Heart left ventricle (tissue), 16 donors: ENCODE results near the gene PROK2. TPM values are rescaled to one million over a fixed set of nuclear protein-coding genes. Genes with fewer than 3 reads are reported as not detected.

Experiments
- ATAC-seq, 4 donors: fragments of 200-7000 bp; cut with Tn5 transposase; one replicate each; pipeline ENCODE4 v1.9.1; 2020 to 2022; ENCODE audit warnings: moderate library complexity in 4 of 4, mild to moderate bottlenecking in 3 of 4, moderate number of reproducible peaks in 1 of 4
- DNase-seq, 5 donors: peaks; one replicate each; pipeline ENCODE4 v3.0.0-alpha.2; 2020
- H3K27ac ChIP-seq, 12 donors: fragments of 200-600 bp; sonication (generic) in 4 of 12; one replicate each; pipeline versions ENCODE4 v1.5.0 to v1.8.0; 2016 to 2022; ENCODE audit warnings: mild to moderate bottlenecking in 2 of 12
- H3K27me3 ChIP-seq, 9 donors: fragments of 200-600 bp; sonication (generic) in 2 of 9; one replicate each; pipeline versions ENCODE4 v1.5.1 to v1.8.0; 2016 to 2022; ENCODE audit warnings: mild to moderate bottlenecking in 3 of 9
- H3K36me3 ChIP-seq, 9 donors: fragments of 200-600 bp; sonication (generic) in 2 of 9; one replicate each; pipeline versions ENCODE4 v1.5.0 to v1.8.0; 2018 to 2022; ENCODE audit warnings: mild to moderate bottlenecking in 2 of 9
- H3K4me1 ChIP-seq, 12 donors: fragments of 200-600 bp; sonication (generic) in 4 of 12; one replicate each; pipeline versions ENCODE4 v1.5.0 to v1.8.0; 2016 to 2022; ENCODE audit warnings: mild to moderate bottlenecking in 3 of 12
- H3K4me3 ChIP-seq, 12 donors: fragments of 200-600 bp; sonication (generic) in 4 of 12; one replicate each; pipeline versions ENCODE4 v1.5.0 to v1.8.0; 2017 to 2022; ENCODE audit warnings: mild to moderate bottlenecking in 9 of 12, moderate library complexity in 4 of 12
- H3K9me3 ChIP-seq, 12 donors: fragments of 200-600 bp; sonication (generic) in 4 of 12; one replicate each; pipeline versions ENCODE4 v1.5.0 to v1.8.0; 2016 to 2022; ENCODE audit warnings: mild to moderate bottlenecking in 1 of 12
- CTCF ChIP-seq, 12 donors: fragments of 200-600 bp; sonication (generic) in 4 of 12; IDR thresholded peaks; one replicate each; pipeline versions ENCODE4 v1.5.0 to v1.8.0; 2018 to 2022; ENCODE audit warnings: antibody characterized with exemption in 12 of 12, mild to moderate bottlenecking in 5 of 12
- POLR2A ChIP-seq, 2 donors: fragments of 450-650 bp; IDR thresholded peaks; one replicate each; pipeline ENCODE4 v1.6.1; 2017; ENCODE audit warnings: antibody characterized with exemption in 2 of 2, mild to moderate bottlenecking in 2 of 2, moderate library complexity in 2 of 2
- WGBS, 4 donors: extraction: QIAGEN DNeasy Blood & Tissue Kit in 2 of 4; methylation state at CpG; one replicate each; pipeline versions ENCODE4 v1.1.5 to v1.1.7; 2013 to 2018; 5-methylcytosine and 5-hydroxymethylcytosine counted together
- intact Hi-C, 10 donors: fragments of 100-400 bp; cut with DNase I; formaldehyde crosslinking; loops; one replicate each; pipeline versions ENCODE4 v1.11.1 to v1.14.2; 2022
- polyA plus RNA-seq, 2 donors: library from polyadenylated mRNA; stranded (reverse); fragments of 200-250 nt; gene quantifications; one replicate each; pipeline ENCODE4 v1.2.3, GENCODE V29; 2013
- total RNA-seq, 9 donors: library from RNA; depleted of rRNA in 2 of 9; stranded (reverse); fragments of >200 nt in 2 of 9; fragmentation: NEBNext Ultra II Directional in 3 of 9; extraction: Animal tissue kit (Norgen Biotek cat#: 25700) in 3 of 9; gene quantifications; one replicate each; pipeline versions ENCODE4 v1.1.0 to v1.2.4, GENCODE V29; 2016 to 2023
- donor health status: ischemic (EF 13 %, LVEDD 7.1; RV severe dilation, severe dysfunction).
- donor health status: healthy with polysubstance abuse.
- donor health status: DM: no; HTN: yes; CAD: no.
- donor health status: DM: no; HTN: no; CAD: no.
- donor health status: ischemic (EF 25% LVEDD 6.9; RV normal size, moderate dysfunction).
- donor health status: ischemic (EF 25% LVEDD 5.7; RV mildly dilated, moderate dysfunction).
- donor health status: healthy.
- donor health status: DM: yes; HTN: yes; CAD: no.
- donor health status: ischemic (EF 35%, LVEDD 5.7; RV mildly dilated, moderate dysfunction).
- donor health status: nonischemic (EF 11% LVEDD 7.7; RV severe dilation, severe dysfunction).
- donor health status: DM: yes; HTN: yes; CAD: no.
- donor health status: PGD.
- donor health status: ischemic (EF 29% LVEDD 5.4; RV normal size, mild dysfunction).
- donor health status: nonischemic (EF 23%, LVEDD 6.1; RV moderate dilation, normal function).

The PROK2 gene
- total and polyA plus RNA-seq, 11 donors: 0.17 to 0.49 (median 0.25) TPM; not detected in 4

GRCh38 chr3:71758091-71758490, 26.9 kb downstream of the PROK2 start:
- no peaks in the 10 kb centered on the region for H3K9me3 ChIP-seq
- peaks cover 0 to 14% (median 0%) of the 10 kb centered on the region in 12 donors for H3K4me1 ChIP-seq
- DNase-seq (no peak), ATAC-seq (no peak)
- TF ChIP-seq CTCF (IDR thresholded peaks at IDR 0.05) (no peak), POLR2A (IDR thresholded peaks at IDR 0.05) (no peak)
- H3K27me3 ChIP-seq: peaks cover 0 to 44% (median 8%) of the 10 kb centered on the region in 9 donors
- no peak overlapping the region for H3K27ac ChIP-seq
- 83 to 97% (median 84%) methylated on average over 2 of the region's 2 CpGs for WGBS, 4 donors
- no peaks in the 10 kb centered on the region for H3K36me3 ChIP-seq
- intact Hi-C loops: no loop called here
- H3K4me3 ChIP-seq: no peak overlapping the region

- Histone ChIP-seq H3K36me3 (no peaks in the 10 kb centered on the region), H3K27me3 (peaks cover 0 to 35% (median 15%) of the 10 kb centered on the region in 9 donors), H3K4me3 (peak overlapping the region in 9 of 12 donors; percentile 41 to 67 (median 56)), H3K9me3 (no peaks in the 10 kb centered on the region), H3K27ac (no peak overlapping the region), H3K4me1 (peaks cover 0 to 17% (median 0%) of the 10 kb centered on the region in 12 donors)
- 12 to 38% (median 24%) methylated on average over 7 to 65 of the region's 65 CpGs for WGBS, 4 donors
- ATAC-seq (peak in 1 of 4 donors; percentile 35), DNase-seq (no peak)
- no peak for TF ChIP-seq POLR2A (IDR thresholded peaks at IDR 0.05)
- TF ChIP-seq CTCF (IDR thresholded peaks at IDR 0.05): no peak
- intact Hi-C loops: no loop called here
These were observed 30.2 kb downstream of the PROK2 start for GRCh38 chr3:71754610-71755253.

- Histone ChIP-seq H3K36me3 (no peaks in the 10 kb centered on the region), H3K27ac (no peak within 1 kb of the TSS), H3K27me3 (peaks cover 0 to 35% (median 13%) of the 10 kb centered on the region in 9 donors), H3K4me3 (peak within 1 kb of the TSS in 10 of 12 donors; percentile 41 to 67 (median 53)), H3K4me1 (peaks cover 0 to 17% (median 0%) of the 10 kb centered on the region in 12 donors), H3K9me3 (no peaks in the 10 kb centered on the region)
- intact Hi-C loops: no loop called here
- peak in 3 of 4 donors; percentile 30 to 65 (median 64) for ATAC-seq
- peak in 1 of 5 donors; percentile 31 for DNase-seq
- WGBS, 4 donors: 0 to 1% (median 1%) methylated on average over 34 to 131 of the region's 131 CpGs; no CpG with 5 or more reads in 1 of the 4 donors
- TF ChIP-seq CTCF (IDR thresholded peaks at IDR 0.05): no peak
These were observed 31.0 kb downstream of the PROK2 start, which contains the start of gene GPR27 for GRCh38 chr3:71753701-71754609. Gene GPR27, plus strand, starts transcription at chr3:71753855. Its CDS starts 195 bp downstream, at chr3:71754050.
